Gastroesophageal sphincter (tissue), 3 donors: Measurements from ENCODE around the gene NUP210.

ENCODE experiments used
- POLR2A ChIP-seq, 2 donors: fragments of 450-650 bp; IDR thresholded peaks; one replicate each; pipeline ENCODE4 v1.6.1; 2017; ENCODE audit warnings: antibody characterized with exemption in 2 of 2, mild to moderate bottlenecking in 2 of 2, moderate library complexity in 1 of 2
- POLR2AphosphoS5 ChIP-seq: sonication (generic); formaldehyde crosslinking; IDR thresholded peaks from one replicate; pipeline ENCODE4 v1.6.1; 2017; ENCODE audit warnings: antibody characterized with exemption
- TF ChIP-seq, protein P1 (sequence below), 4 experiments: fragments of 200-600 bp in 2 of 4; fragments of 450-650 bp in 2 of 4; sonication (generic) in 1 of 4; IDR thresholded peaks; one replicate each; pipeline ENCODE4 v1.5.1; 2017 to 2019; ENCODE audit warnings: antibody characterized with exemption in 4 of 4, mild to moderate bottlenecking in 2 of 4, moderate library complexity in 2 of 4

DNA sequence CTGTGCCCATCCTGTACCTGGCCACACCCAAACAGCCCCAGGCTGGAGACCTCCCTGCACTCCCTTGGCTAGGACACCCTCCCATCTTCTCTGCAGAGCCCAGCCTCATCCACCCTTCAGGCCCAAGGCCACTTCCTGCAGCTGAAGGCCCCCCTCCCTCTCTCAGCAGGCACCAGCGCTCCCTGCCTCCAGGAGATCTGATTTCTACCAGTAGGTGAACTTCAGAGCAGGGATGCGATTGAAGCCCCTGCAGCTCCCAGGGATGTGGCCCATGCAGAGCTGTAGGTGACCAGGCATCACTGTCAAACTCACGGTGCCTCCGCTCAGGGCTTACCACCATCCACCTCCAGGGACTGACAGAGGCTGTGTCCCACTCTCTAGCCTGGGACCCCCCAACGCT is 96.3 kb downstream of the NUP210 start:
- TF ChIP-seq, protein P1, sequence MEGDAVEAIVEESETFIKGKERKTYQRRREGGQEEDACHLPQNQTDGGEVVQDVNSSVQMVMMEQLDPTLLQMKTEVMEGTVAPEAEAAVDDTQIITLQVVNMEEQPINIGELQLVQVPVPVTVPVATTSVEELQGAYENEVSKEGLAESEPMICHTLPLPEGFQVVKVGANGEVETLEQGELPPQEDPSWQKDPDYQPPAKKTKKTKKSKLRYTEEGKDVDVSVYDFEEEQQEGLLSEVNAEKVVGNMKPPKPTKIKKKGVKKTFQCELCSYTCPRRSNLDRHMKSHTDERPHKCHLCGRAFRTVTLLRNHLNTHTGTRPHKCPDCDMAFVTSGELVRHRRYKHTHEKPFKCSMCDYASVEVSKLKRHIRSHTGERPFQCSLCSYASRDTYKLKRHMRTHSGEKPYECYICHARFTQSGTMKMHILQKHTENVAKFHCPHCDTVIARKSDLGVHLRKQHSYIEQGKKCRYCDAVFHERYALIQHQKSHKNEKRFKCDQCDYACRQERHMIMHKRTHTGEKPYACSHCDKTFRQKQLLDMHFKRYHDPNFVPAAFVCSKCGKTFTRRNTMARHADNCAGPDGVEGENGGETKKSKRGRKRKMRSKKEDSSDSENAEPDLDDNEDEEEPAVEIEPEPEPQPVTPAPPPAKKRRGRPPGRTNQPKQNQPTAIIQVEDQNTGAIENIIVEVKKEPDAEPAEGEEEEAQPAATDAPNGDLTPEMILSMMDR (IDR thresholded peaks at IDR 0.05) = no peak
- TF ChIP-seq POLR2A (IDR thresholded peaks at IDR 0.05) (no peak), POLR2AphosphoS5 (no peak)
